SK-N-SH treated with all-trans-retinoic acid at 6 μM for 48 hours (cell line): ENCODE results near the gene SLC12A7.

Experiments
- ATAC-seq: fragments of 200-7000 bp; cut with Tn5 transposase; 3 replicates; pipeline ENCODE4 v1.9.1; 2020; ENCODE audit warnings: mild to moderate bottlenecking, moderate library complexity
- ARNTL ChIP-seq: fragments of 450-650 bp; formaldehyde crosslinking; IDR thresholded peaks from 2 replicates; pipeline ENCODE4 v1.5.0; 2020; ENCODE audit warnings: low read depth, mild to moderate bottlenecking, moderate library complexity, borderline replicate concordance
- CSDC2 ChIP-seq: fragments of 250-450 bp; sonication (Bioruptor Pico); IDR thresholded peaks from 2 replicates; pipeline ENCODE4 v1.5.0; 2020; ENCODE audit warnings: mild to moderate bottlenecking, moderate library complexity
- ESRRG ChIP-seq: fragments of 250-450 bp; sonication (Bioruptor Pico); IDR thresholded peaks from 2 replicates; pipeline ENCODE4 v1.6.1; 2021; ENCODE audit warnings: mild to moderate bottlenecking
- GLIS3 ChIP-seq: fragments of 250-450 bp; sonication (Bioruptor Pico); IDR thresholded peaks from 2 replicates; pipeline ENCODE4 v1.5.0; 2020; ENCODE audit warnings: mild to moderate bottlenecking, moderate library complexity
- ISL1 ChIP-seq: fragments of 250-450 bp; sonication (Bioruptor Pico); IDR thresholded peaks from 2 replicates; pipeline ENCODE4 v2.1.2; 2022; ENCODE audit warnings: mild to moderate bottlenecking, moderate library complexity
- OSR1 ChIP-seq: fragments of 250-450 bp; sonication (Bioruptor Pico); IDR thresholded peaks from 2 replicates; pipeline ENCODE4 v1.8.0; 2022; ENCODE audit warnings: moderate library complexity, mild to moderate bottlenecking, inconsistent platforms
- PPARA ChIP-seq: fragments of 250-450 bp; sonication (Bioruptor Pico); IDR thresholded peaks from 2 replicates; pipeline ENCODE4 v1.5.0; 2020; ENCODE audit warnings: mild to moderate bottlenecking, borderline replicate concordance
- RARB ChIP-seq: fragments of 250-450 bp; sonication (Bioruptor Pico); IDR thresholded peaks from 2 replicates; pipeline ENCODE4 v1.8.0; 2021; ENCODE audit warnings: mild to moderate bottlenecking, moderate library complexity
- TCF4 ChIP-seq: fragments of 250-450 bp; sonication (Bioruptor Pico); IDR thresholded peaks from 2 replicates; pipeline ENCODE4 v1.8.0; 2021; ENCODE audit warnings: mild to moderate bottlenecking, moderate library complexity, borderline replicate concordance
- TOX ChIP-seq: fragments of 250-450 bp; sonication (Bioruptor Pico); IDR thresholded peaks from 2 replicates; pipeline ENCODE4 v1.8.0; 2021; ENCODE audit warnings: mild to moderate bottlenecking, moderate library complexity, borderline replicate concordance
- ZC3H10 ChIP-seq: fragments of 250-450 bp; sonication (Bioruptor Pico); IDR thresholded peaks from 2 replicates; pipeline ENCODE4 v1.5.1; 2021; ENCODE audit warnings: mild to moderate bottlenecking, moderate library complexity
- ZFP3 ChIP-seq: fragments of 250-450 bp; sonication (Bioruptor Pico); IDR thresholded peaks from 2 replicates; pipeline ENCODE4 v1.5.0; 2020; ENCODE audit warnings: mild to moderate bottlenecking, moderate library complexity
- ZFP30 ChIP-seq: fragments of 450-650 bp; formaldehyde crosslinking; IDR thresholded peaks from 2 replicates; pipeline ENCODE4 v1.5.0; 2022; ENCODE audit warnings: mild to moderate bottlenecking, moderate library complexity
- ZNF70 ChIP-seq: fragments of 450-650 bp; formaldehyde crosslinking; IDR thresholded peaks from 2 replicates; pipeline ENCODE4 v1.5.0; 2020; ENCODE audit warnings: mild to moderate bottlenecking, moderate library complexity
- ZNF8 ChIP-seq: fragments of 450-650 bp; formaldehyde crosslinking; IDR thresholded peaks from 2 replicates; pipeline ENCODE4 v1.5.0; 2020; ENCODE audit warnings: mild to moderate bottlenecking, moderate library complexity
- TF ChIP-seq, protein P1 (sequence below): fragments of 250-450 bp; sonication (Bioruptor Pico); IDR thresholded peaks from 2 replicates; pipeline ENCODE4 v1.8.0; 2021; ENCODE audit warnings: low read depth, mild to moderate bottlenecking, moderate library complexity, borderline replicate concordance
- TF ChIP-seq, protein P2 (sequence below): fragments of 250-450 bp; sonication (Bioruptor Pico); IDR thresholded peaks from 2 replicates; pipeline ENCODE4 v1.5.1; 2020; ENCODE audit warnings: low read depth, mild to moderate bottlenecking, moderate library complexity
- TF ChIP-seq, protein P3 (sequence below): fragments of 250-450 bp; sonication (Bioruptor Pico); IDR thresholded peaks from 2 replicates; pipeline ENCODE4 v1.5.0; 2020; ENCODE audit warnings: mild to moderate bottlenecking, moderate library complexity
- TF ChIP-seq, protein P4 (sequence below): fragments of 250-450 bp; sonication (Bioruptor Pico); IDR thresholded peaks from 2 replicates; pipeline ENCODE4 v1.5.1; 2021; ENCODE audit warnings: mild to moderate bottlenecking, moderate library complexity
- TF ChIP-seq, protein P5 (sequence below): fragments of 250-450 bp; sonication (Bioruptor Pico); IDR thresholded peaks from 2 replicates; pipeline ENCODE4 v1.8.0; 2020; ENCODE audit warnings: mild to moderate bottlenecking, moderate library complexity, borderline replicate concordance

The SLC12A7 gene

DNA sequence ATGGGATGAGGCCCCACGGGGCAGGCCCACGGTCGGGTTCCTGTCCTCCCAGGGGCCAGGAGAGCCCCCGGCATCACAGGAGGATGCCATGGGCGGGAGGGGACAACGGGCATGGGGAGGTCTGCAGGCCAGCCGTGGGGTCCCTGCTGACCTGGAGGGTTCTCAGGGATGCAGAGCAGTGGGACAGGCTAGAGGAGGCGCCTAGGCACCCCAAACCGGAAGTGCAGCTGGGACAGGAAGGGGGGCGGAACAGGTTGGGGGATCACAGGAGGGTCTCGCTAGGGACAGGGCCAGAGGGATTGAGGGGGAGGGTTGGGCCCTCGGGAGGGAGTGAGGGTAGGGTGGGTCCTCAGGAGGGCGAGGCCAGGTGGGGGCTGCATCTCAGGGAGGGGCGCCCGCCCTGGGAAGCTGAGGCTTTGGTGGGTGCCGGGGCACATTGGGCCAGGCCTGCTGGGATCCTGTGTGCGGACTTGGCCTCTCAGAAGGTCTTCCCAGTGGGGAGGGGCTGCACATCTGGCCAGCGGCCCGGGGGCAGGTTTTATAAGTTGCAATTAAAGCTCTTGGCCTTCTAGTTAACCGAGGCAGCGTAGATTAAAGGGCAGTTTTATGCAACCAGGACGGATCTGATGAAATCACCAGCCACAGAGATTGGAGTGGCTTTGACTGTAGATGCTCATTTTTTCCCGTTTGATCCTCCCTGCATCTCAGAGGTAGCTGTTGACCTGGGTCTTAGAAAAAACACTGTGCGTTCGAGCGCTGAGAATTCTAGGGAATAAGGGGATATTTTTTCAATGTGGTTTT lies 83.2 kb downstream of the SLC12A7 start:
- ATAC-seq = no peak
- TF ChIP-seq ZC3H10 (CRISPR knock-in tag) (no peak), PPARA (no peak), ZFP30 (CRISPR knock-in tag) (no peak), TCF4 (CRISPR knock-in tag) (no peak), ARNTL (CRISPR knock-in tag) (no peak), ZNF8 (no peak), RARB (no peak), ZNF70 (CRISPR knock-in tag) (no peak), CSDC2 (no peak), ESRRG (CRISPR knock-in tag) (no peak)
- TF ChIP-seq, protein P1, sequence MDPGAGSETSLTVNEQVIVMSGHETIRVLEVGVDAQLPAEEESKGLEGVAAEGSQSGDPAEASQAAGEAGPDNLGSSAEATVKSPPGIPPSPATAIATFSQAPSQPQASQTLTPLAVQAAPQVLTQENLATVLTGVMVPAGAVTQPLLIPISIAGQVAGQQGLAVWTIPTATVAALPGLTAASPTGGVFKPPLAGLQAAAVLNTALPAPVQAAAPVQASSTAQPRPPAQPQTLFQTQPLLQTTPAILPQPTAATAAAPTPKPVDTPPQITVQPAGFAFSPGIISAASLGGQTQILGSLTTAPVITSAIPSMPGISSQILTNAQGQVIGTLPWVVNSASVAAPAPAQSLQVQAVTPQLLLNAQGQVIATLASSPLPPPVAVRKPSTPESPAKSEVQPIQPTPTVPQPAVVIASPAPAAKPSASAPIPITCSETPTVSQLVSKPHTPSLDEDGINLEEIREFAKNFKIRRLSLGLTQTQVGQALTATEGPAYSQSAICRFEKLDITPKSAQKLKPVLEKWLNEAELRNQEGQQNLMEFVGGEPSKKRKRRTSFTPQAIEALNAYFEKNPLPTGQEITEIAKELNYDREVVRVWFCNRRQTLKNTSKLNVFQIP = no peak
- TF ChIP-seq, protein P2, sequence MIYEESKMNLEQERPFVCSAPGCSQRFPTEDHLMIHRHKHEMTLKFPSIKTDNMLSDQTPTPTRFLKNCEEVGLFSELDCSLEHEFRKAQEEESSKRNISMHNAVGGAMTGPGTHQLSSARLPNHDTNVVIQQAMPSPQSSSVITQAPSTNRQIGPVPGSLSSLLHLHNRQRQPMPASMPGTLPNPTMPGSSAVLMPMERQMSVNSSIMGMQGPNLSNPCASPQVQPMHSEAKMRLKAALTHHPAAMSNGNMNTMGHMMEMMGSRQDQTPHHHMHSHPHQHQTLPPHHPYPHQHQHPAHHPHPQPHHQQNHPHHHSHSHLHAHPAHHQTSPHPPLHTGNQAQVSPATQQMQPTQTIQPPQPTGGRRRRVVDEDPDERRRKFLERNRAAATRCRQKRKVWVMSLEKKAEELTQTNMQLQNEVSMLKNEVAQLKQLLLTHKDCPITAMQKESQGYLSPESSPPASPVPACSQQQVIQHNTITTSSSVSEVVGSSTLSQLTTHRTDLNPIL (CRISPR knock-in tag) = no peak

DNA sequence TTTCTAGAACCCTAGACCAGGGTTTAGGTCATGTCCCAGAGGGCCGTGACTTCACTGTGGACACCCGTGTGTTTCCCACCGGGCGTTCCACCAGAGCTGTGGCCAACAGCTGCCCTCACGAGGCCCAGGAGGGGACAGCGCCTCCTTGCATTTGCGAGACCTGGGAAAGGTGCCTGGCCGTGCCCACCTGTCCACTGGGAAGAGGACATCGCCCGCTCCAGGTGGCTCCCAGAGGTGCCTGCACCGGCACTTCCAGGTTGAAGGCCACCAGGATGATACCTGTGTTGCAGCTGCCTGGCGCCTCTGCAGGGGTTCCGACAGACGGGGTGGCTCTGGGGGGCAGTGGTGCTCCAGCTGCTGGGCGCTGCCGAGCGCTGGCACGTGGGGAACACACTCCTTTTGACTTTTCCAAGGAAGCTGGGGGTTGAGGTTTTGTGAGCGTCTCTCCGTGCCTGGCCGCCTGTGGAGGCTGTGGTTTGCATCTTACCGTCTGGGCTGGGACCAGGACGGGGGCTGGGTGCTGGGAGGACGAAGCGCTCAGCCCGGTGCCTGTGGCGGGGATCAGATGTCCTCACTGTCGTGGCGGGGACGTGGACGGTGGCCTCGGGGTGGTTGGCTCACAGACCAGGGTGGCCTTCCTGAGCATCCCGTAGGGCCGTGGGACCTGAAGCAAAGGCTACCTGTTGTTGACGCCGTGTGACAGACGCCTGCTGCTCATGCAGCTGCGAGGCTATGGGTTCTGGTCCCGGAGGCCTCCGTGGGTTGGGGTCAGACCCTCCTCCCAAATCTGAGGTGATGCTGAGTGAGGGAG lies 84.0 kb downstream of the SLC12A7 start:
- no peak for ATAC-seq

More for the DNA sequence above, 84.0 kb downstream of the SLC12A7 start:
- TF ChIP-seq ZC3H10 (CRISPR knock-in tag) = no peak
- no peak for TF ChIP-seq ARNTL (CRISPR knock-in tag)
- TF ChIP-seq ISL1 = no peak
- TF ChIP-seq, protein P3, sequence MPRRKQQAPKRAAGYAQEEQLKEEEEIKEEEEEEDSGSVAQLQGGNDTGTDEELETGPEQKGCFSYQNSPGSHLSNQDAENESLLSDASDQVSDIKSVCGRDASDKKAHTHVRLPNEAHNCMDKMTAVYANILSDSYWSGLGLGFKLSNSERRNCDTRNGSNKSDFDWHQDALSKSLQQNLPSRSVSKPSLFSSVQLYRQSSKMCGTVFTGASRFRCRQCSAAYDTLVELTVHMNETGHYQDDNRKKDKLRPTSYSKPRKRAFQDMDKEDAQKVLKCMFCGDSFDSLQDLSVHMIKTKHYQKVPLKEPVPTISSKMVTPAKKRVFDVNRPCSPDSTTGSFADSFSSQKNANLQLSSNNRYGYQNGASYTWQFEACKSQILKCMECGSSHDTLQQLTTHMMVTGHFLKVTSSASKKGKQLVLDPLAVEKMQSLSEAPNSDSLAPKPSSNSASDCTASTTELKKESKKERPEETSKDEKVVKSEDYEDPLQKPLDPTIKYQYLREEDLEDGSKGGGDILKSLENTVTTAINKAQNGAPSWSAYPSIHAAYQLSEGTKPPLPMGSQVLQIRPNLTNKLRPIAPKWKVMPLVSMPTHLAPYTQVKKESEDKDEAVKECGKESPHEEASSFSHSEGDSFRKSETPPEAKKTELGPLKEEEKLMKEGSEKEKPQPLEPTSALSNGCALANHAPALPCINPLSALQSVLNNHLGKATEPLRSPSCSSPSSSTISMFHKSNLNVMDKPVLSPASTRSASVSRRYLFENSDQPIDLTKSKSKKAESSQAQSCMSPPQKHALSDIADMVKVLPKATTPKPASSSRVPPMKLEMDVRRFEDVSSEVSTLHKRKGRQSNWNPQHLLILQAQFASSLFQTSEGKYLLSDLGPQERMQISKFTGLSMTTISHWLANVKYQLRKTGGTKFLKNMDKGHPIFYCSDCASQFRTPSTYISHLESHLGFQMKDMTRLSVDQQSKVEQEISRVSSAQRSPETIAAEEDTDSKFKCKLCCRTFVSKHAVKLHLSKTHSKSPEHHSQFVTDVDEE (CRISPR knock-in tag) = no peak
- TF ChIP-seq, protein P4, sequence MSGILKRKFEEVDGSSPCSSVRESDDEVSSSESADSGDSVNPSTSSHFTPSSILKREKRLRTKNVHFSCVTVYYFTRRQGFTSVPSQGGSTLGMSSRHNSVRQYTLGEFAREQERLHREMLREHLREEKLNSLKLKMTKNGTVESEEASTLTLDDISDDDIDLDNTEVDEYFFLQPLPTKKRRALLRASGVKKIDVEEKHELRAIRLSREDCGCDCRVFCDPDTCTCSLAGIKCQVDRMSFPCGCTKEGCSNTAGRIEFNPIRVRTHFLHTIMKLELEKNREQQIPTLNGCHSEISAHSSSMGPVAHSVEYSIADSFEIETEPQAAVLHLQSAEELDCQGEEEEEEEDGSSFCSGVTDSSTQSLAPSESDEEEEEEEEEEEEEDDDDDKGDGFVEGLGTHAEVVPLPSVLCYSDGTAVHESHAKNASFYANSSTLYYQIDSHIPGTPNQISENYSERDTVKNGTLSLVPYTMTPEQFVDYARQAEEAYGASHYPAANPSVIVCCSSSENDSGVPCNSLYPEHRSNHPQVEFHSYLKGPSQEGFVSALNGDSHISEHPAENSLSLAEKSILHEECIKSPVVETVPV = no peak
- TF ChIP-seq ZFP3 (CRISPR knock-in tag) = no peak
- TF ChIP-seq OSR1 (CRISPR knock-in tag) = no peak
- TF ChIP-seq ZNF8 = no peak
- TF ChIP-seq, protein P2 (CRISPR knock-in tag) = no peak
- TF ChIP-seq, protein P1 = no peak
- TF ChIP-seq TOX (CRISPR knock-in tag) = no peak
- no peak for TF ChIP-seq ZNF70 (CRISPR knock-in tag)
- no peak for TF ChIP-seq ZFP30 (CRISPR knock-in tag)
- no peak for TF ChIP-seq TCF4 (CRISPR knock-in tag)
- TF ChIP-seq, protein P5, sequence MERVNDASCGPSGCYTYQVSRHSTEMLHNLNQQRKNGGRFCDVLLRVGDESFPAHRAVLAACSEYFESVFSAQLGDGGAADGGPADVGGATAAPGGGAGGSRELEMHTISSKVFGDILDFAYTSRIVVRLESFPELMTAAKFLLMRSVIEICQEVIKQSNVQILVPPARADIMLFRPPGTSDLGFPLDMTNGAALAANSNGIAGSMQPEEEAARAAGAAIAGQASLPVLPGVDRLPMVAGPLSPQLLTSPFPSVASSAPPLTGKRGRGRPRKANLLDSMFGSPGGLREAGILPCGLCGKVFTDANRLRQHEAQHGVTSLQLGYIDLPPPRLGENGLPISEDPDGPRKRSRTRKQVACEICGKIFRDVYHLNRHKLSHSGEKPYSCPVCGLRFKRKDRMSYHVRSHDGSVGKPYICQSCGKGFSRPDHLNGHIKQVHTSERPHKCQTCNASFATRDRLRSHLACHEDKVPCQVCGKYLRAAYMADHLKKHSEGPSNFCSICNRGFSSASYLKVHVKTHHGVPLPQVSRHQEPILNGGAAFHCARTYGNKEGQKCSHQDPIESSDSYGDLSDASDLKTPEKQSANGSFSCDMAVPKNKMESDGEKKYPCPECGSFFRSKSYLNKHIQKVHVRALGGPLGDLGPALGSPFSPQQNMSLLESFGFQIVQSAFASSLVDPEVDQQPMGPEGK (CRISPR knock-in tag) = no peak
- TF ChIP-seq GLIS3 (CRISPR knock-in tag) = no peak
- TF ChIP-seq PPARA = no peak
